ENCODE measurements around the gene KCP. TPM values are rescaled to one million over a fixed set of nuclear protein-coding genes. Genes with fewer than 3 reads are reported as not detected.

The KCP gene
- total RNA-seq, 1 experiment from 2014 or later: 9.9 TPM

DNA sequence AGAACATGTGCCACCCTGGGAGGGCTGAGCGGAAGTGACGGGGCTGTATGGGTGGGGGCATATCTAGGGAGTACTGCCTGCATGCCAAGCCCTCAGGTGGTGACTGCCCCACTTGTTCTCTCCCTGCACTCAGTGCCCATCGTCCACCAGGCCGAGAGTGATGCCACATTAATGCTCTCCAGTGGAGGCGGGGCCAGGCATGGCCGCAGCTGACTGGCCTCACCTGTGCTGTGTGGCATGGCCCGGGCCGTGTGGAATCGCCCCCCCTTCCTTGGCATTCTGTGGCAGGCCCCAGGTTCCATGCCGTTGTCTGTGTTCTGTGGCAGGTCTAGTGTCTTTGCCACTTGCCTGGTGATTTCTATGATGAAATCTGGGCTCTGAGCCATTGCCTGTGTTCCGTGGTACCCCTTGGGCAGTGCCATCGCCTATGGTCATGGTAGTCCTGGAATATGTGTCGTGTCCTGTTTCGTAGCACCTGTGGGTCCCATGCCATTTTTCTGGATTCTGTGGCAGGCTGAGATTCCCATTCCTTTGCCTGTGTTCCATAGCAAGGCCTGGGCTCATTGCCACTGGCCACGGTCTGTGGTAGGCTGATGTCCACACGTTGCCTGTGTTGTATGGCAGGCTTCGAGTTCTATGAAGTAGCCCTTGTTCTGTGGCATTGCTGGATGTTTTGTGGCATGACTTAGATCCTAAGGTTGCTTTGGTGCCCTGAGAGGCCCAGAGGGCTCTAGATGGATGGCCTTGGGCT is 71.4 kb downstream of the KCP start:
- no peaks in the 10 kb centered on the region for H3K79me2 ChIP-seq (ENCODE audit: low read depth)
- intact Hi-C loops (cut with micrococcal nuclease; ENCODE audit: unreplicated experiment): no loop called here

DNA sequence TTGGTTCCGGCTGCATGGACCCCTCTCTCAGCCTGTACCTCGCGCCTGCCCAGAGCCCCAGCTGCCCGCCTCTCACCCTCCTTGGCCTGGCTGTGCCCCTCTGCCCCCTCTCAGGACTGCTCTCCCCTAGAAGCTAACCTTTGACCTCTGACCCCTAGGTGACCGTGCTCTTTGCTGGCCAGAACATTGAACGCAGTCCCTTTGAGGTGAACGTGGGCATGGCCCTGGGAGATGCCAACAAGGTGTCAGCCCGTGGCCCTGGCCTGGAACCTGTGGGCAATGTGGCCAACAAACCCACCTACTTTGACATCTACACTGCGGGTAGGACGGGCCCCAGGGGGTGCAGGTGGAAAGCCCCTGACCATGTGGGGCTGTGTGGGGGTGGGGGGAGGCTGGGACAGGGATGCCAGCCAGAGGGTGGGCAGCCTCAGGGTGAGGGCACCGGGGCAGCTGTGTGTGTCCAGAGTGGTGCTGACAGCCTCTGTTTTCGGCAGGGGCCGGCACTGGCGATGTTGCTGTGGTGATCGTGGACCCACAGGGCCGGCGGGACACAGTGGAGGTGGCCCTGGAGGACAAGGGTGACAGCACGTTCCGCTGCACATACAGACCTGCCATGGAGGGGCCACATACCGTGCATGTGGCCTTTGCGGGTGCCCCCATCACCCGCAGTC is 72.3 kb downstream of the KCP start:
- Histone ChIP-seq H3K4me3 (no peak overlapping the region), H3K79me2 (ENCODE audit: low read depth) (no peaks in the 10 kb centered on the region), H3K9me2 (ENCODE audit: insufficient read depth) (no peaks in the 10 kb centered on the region), H4K20me1 (ENCODE audit: insufficient read depth) (no peaks in the 10 kb centered on the region), H3K4me2 (no peak overlapping the region), H2AFZ (no peak overlapping the region), H3K27ac (no peak overlapping the region), H3F3A (ENCODE audit: insufficient read depth, low read depth) (peaks cover 6% of the 10 kb centered on the region; the same call in 1 of the 2 replicates), H3K4me1 (replicated peaks; ENCODE audit: insufficient read depth) (peaks cover 15% of the 10 kb centered on the region), H3K36me3 (ENCODE audit: low read depth) (no peaks in the 10 kb centered on the region), H3K27me3 (ENCODE audit: insufficient read depth, low read depth) (no peaks in the 10 kb centered on the region), H3K9me3 (ENCODE audit: insufficient read depth, low read depth) (no peaks in the 10 kb centered on the region)
- POLR2A ChIA-PET (ENCODE audit: unreplicated experiment): no interaction called here
- no TSS peak for BruUV-seq (replicated peaks)
- TF ChIP-seq, protein P1, sequence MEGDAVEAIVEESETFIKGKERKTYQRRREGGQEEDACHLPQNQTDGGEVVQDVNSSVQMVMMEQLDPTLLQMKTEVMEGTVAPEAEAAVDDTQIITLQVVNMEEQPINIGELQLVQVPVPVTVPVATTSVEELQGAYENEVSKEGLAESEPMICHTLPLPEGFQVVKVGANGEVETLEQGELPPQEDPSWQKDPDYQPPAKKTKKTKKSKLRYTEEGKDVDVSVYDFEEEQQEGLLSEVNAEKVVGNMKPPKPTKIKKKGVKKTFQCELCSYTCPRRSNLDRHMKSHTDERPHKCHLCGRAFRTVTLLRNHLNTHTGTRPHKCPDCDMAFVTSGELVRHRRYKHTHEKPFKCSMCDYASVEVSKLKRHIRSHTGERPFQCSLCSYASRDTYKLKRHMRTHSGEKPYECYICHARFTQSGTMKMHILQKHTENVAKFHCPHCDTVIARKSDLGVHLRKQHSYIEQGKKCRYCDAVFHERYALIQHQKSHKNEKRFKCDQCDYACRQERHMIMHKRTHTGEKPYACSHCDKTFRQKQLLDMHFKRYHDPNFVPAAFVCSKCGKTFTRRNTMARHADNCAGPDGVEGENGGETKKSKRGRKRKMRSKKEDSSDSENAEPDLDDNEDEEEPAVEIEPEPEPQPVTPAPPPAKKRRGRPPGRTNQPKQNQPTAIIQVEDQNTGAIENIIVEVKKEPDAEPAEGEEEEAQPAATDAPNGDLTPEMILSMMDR (conservative IDR thresholded peaks at IDR 0.05): no peak
- no peak for TF ChIP-seq EZH2 (IDR thresholded peaks at IDR 0.05; ENCODE audit: low read depth)
- no peak for DNase-seq
- intact Hi-C loops (cut with micrococcal nuclease; ENCODE audit: unreplicated experiment): no loop called here
- CTCF ChIA-PET: no interaction called here

More for the DNA sequence above, 71.4 kb downstream of the KCP start:
- TF ChIP-seq EZH2 (IDR thresholded peaks at IDR 0.05; ENCODE audit: low read depth): no peak
- TF ChIP-seq, protein P1 (conservative IDR thresholded peaks at IDR 0.05): no peak
- no peak overlapping the region for H2AFZ ChIP-seq
- no TSS peak for BruUV-seq (replicated peaks)
- H3K4me3 ChIP-seq: no peak overlapping the region
- no peaks in the 10 kb centered on the region for H3K27me3 ChIP-seq (ENCODE audit: insufficient read depth, low read depth)
- peaks cover 6% of the 10 kb centered on the region; the same call in 1 of the 2 replicates for H3F3A ChIP-seq (ENCODE audit: insufficient read depth, low read depth)
- POLR2A ChIA-PET (ENCODE audit: unreplicated experiment): no interaction called here
- H3K4me2 ChIP-seq: no peak overlapping the region
- H3K9me2 ChIP-seq (ENCODE audit: insufficient read depth): no peaks in the 10 kb centered on the region
- no peak overlapping the region for H3K27ac ChIP-seq
- no peaks in the 10 kb centered on the region for H3K9me3 ChIP-seq (ENCODE audit: insufficient read depth, low read depth)
- no peak for DNase-seq
- no peaks in the 10 kb centered on the region for H4K20me1 ChIP-seq (ENCODE audit: insufficient read depth)
- peaks cover 6% of the 10 kb centered on the region; the same call in 1 of the 2 replicates for H3K4me1 ChIP-seq (replicated peaks; ENCODE audit: insufficient read depth)
- H3K36me3 ChIP-seq (ENCODE audit: low read depth): no peaks in the 10 kb centered on the region
- CTCF ChIA-PET: no interaction called here

DNA sequence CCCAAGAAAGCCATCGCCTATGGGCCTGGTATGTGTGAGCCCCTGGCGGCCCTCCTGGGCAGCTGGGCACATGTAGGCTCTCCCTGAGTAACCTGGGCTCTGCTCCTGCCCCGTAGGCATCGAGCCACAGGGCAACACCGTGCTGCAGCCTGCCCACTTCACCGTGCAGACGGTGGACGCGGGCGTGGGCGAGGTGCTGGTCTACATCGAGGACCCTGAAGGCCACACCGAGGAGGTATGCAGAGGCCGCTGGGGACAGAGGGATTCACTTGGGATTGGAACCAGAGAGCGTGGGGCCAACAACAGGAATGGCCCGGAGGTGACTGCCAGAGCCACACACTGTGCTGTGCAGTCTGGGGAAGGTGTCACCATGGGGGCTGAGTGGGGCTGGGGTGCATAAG is 73.0 kb downstream of the KCP start:
- Histone ChIP-seq H3F3A (ENCODE audit: insufficient read depth, low read depth) (peaks cover 6% of the 10 kb centered on the region; the same call in 1 of the 2 replicates), H2AFZ (no peak overlapping the region), H3K4me1 (replicated peaks; ENCODE audit: insufficient read depth) (peaks cover 18% of the 10 kb centered on the region), H3K36me3 (ENCODE audit: low read depth) (no peaks in the 10 kb centered on the region), H3K9me2 (ENCODE audit: insufficient read depth) (no peaks in the 10 kb centered on the region), H4K20me1 (ENCODE audit: insufficient read depth) (no peaks in the 10 kb centered on the region), H3K4me3 (no peak overlapping the region), H3K79me2 (ENCODE audit: low read depth) (no peaks in the 10 kb centered on the region), H3K4me2 (no peak overlapping the region), H3K9me3 (ENCODE audit: insufficient read depth, low read depth) (no peaks in the 10 kb centered on the region), H3K27ac (no peak overlapping the region), H3K27me3 (ENCODE audit: insufficient read depth, low read depth) (no peaks in the 10 kb centered on the region)
- intact Hi-C loops (cut with micrococcal nuclease; ENCODE audit: unreplicated experiment): no loop called here
- ChIA-PET POLR2A (ENCODE audit: unreplicated experiment) (no interaction called here), CTCF (no interaction called here)
- BruUV-seq (replicated peaks): no TSS peak
- no peak for TF ChIP-seq EZH2 (IDR thresholded peaks at IDR 0.05; ENCODE audit: low read depth)
- TF ChIP-seq, protein P1 (conservative IDR thresholded peaks at IDR 0.05): no peak
- no peak for DNase-seq

Data from PC-9 (cell line).